GM18507 (cell line): ENCODE data around the gene BCL3.
"Not testable (repeated sequence)": the region's sequence is repeated elsewhere in the genome, so short reads cannot be mapped to it uniquely, and the experiment has no call there.

Experiments used
- DNase-seq: peaks from one replicate; pipeline ENCODE4 v3.0.0; 2011; ENCODE audit warnings: low read depth; ENCODE audit not compliant: insufficient read length; ENCODE audit errors: extremely low spot score
- FAIRE-seq: peaks from 2 replicates; lab custom pipeline; 2011; peaks lifted over from hg19 to GRCh38; lab: Jason Lieb, UNC

Gene BCL3

GRCh38 chr19:44753932-44754749, 5.6 kb downstream of the BCL3 start:
- peak; percentile 60 for DNase-seq
- FAIRE-seq = no peak

- FAIRE-seq (no peak), DNase-seq (no peak)
Measured at GRCh38 chr19:44754750-44755080, 6.2 kb downstream of the BCL3 start.

GRCh38 chr19:44755219-44755618, 6.7 kb downstream of the BCL3 start:
- no peak for FAIRE-seq
- DNase-seq = no peak

- DNase-seq (no peak), FAIRE-seq (no peak)
Measured at GRCh38 chr19:44756089-44756562, 7.6 kb downstream of the BCL3 start.

GRCh38 chr19:44757057-44757734, 8.7 kb downstream of the BCL3 start:
- DNase-seq (no peak), FAIRE-seq (no peak)

- no peak for DNase-seq
- no peak for FAIRE-seq
Measured at GRCh38 chr19:44757735-44758505, 9.4 kb downstream of the BCL3 start.

- no peak for DNase-seq
- FAIRE-seq = no peak
Measured at GRCh38 chr19:44758596-44758995, 10.1 kb downstream of the BCL3 start.

GRCh38 chr19:44759083-44759804, 10.7 kb downstream of the BCL3 start:
- DNase-seq (no peak), FAIRE-seq (no peak)

GRCh38 chr19:44762038-44762437, 13.5 kb downstream of the BCL3 start:
- DNase-seq (no peak), FAIRE-seq (no peak)

GRCh38 chr19:44765033-44765948, 16.8 kb downstream of the BCL3 start:
- no peak for DNase-seq
- no peak for FAIRE-seq

- DNase-seq (no peak), FAIRE-seq (no peak)
Measured at GRCh38 chr19:44765949-44766335, 17.4 kb downstream of the BCL3 start.

GRCh38 chr19:44767295-44768180, 19.0 kb downstream of the BCL3 start:
- FAIRE-seq (peak; percentile 55), DNase-seq (no peak)

- DNase-seq = peak; percentile 99
- peak; percentile 98 for FAIRE-seq
Measured at GRCh38 chr19:44770550-44771257, 22.2 kb downstream of the BCL3 start.

GRCh38 chr19:44772144-44772543, 23.6 kb downstream of the BCL3 start:
- FAIRE-seq, DNase-seq: not testable (repeated sequence)

GRCh38 chr19:44772959-44773358, 24.5 kb downstream of the BCL3 start:
- DNase-seq (no peak), FAIRE-seq (no peak)

- DNase-seq = no peak
- FAIRE-seq = no peak
Measured at GRCh38 chr19:44775676-44776240, 27.2 kb downstream of the BCL3 start.
